MM.1S (cell line): ENCODE results near the gene CLCN7.

ENCODE experiments used
- EZH2phosphoT487 ChIP-seq: fragments of 300-600 bp; sonication (generic); IDR thresholded peaks from 2 replicates; pipeline ENCODE4 v1.6.1; 2018; ENCODE audit warnings: antibody characterized with exemption, low read length
- TF ChIP-seq, protein P1 (sequence below): fragments of 300-600 bp; sonication (generic); IDR thresholded peaks from 2 replicates; pipeline ENCODE4 v1.5.1; 2016; ENCODE audit warnings: antibody characterized with exemption, low read length, mixed read lengths

DNA sequence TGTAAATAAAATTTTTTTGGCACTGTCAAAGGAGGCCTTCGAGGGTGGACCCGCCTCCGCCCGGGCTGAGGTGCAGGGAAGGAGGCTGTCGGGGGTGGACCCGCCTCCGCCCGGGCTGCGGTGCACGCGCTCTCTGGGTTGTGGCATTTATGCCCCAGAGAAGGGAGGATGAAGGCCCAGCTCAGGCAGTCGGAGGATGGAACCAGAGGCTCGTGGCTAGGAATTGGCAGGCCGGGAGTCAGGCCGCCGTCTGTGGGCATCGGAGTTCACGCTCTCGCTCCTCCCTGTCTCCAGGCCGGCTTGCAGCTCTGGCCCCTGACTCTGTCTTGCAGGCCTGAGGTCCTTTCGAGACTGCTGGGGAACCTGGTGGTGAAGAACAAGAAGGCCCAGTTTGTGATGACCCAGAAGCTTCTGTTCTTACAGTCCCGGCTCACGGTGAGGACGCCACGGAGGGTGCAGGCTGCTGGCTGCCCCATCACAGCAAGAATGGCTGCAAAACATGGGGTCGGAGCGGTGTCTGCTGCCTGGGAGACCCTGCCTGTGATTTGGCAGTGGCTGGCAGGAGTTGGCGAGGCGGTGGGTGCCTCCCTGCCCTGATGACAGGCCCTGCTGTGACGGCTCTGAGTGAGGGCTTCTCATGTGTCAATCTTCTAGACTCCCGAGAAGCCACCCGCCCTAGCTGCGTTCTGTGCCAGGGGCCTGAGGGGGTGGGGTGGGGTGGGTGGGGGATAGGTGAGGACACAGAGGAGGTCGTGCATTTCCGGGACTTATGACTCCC is 24.3 kb upstream of the CLCN7 start:
- TF ChIP-seq, protein P1, sequence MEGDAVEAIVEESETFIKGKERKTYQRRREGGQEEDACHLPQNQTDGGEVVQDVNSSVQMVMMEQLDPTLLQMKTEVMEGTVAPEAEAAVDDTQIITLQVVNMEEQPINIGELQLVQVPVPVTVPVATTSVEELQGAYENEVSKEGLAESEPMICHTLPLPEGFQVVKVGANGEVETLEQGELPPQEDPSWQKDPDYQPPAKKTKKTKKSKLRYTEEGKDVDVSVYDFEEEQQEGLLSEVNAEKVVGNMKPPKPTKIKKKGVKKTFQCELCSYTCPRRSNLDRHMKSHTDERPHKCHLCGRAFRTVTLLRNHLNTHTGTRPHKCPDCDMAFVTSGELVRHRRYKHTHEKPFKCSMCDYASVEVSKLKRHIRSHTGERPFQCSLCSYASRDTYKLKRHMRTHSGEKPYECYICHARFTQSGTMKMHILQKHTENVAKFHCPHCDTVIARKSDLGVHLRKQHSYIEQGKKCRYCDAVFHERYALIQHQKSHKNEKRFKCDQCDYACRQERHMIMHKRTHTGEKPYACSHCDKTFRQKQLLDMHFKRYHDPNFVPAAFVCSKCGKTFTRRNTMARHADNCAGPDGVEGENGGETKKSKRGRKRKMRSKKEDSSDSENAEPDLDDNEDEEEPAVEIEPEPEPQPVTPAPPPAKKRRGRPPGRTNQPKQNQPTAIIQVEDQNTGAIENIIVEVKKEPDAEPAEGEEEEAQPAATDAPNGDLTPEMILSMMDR: no peak
- TF ChIP-seq EZH2phosphoT487: no peak
